ENCODE measurements around the gene PCDH1. TPM values are rescaled to one million over a fixed set of nuclear protein-coding genes. Genes with fewer than 3 reads are reported as not detected.
"Not testable (repeated sequence)": the region's sequence is repeated elsewhere in the genome, so short reads cannot be mapped to it uniquely, and the experiment has no call there.

The PCDH1 gene
- total RNA-seq, 2 experiments from 2014 or later, result not detected

DNA sequence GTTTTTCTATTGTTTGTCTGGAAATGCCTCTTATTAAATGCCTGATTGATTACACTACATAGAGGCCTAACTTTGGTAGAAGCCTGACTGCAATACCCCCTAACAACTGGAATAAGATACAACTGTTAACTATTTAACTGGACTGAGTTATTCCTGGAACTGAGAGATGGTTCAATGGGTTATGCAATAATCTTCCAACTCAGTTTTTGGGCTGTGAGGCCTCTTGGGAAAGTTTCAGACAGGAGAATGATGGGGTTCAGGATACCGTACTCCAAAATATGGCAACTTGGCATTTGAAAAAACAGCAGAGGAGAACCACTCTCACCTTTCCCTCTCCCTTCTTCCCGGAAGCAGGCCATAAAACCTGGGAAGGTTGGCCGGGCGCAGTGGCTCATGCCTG lies 19.2 kb upstream of the PCDH1 start:
- POLR2A ChIA-PET, result no interaction called here
- CTCF ChIA-PET, result no interaction called here
- Mint-ChIP-seq H3K27ac (no peak overlapping the region), H3K4me3 (no peak overlapping the region), H3K4me1 (ENCODE audit: low read depth) (no peaks in the 10 kb centered on the region), H3K27me3 (ENCODE audit: low read depth) (peaks cover 15% of the 10 kb centered on the region), H3K36me3 (ENCODE audit: low read depth) (no peaks in the 10 kb centered on the region), H3K9me3 (ENCODE audit: insufficient read depth) (no peaks in the 10 kb centered on the region)
- no peak for ATAC-seq
- no peak for DNase-seq

DNA sequence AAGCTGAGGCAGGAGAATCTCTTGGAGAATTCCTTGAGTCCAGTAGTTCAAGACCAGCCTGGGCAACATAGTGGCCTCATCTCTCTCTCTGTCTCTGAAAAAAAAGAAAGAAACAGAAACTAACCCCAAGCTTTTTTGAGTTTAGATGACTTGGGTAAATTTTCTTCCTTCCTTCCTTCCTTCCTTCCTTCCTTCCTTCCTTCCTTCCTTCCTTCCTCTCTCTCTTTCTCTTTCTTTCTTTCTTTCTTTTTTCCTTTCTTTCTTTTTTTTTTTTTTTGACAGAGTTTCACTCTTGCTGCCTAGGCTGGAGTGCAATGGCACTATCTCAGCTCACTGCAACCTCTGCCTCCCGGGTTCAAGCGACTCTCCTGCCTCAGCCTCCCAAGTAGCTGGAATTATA lies 12.2 kb upstream of the PCDH1 start:
- H3K4me1 Mint-ChIP-seq (ENCODE audit: low read depth); H3K36me3 Mint-ChIP-seq (ENCODE audit: low read depth); ATAC-seq; H3K27ac Mint-ChIP-seq; POLR2A ChIA-PET; H3K4me3 Mint-ChIP-seq; DNase-seq; H3K9me3 Mint-ChIP-seq (ENCODE audit: insufficient read depth): not testable (repeated sequence)
- H3K27me3 Mint-ChIP-seq (ENCODE audit: low read depth), result peaks cover 18% of the 10 kb centered on the region
- CTCF ChIA-PET, result interaction anchor here (0.5 to 6.4 kb wide), 13 partner anchors 9 to 257 kb away, joined by 3 to 45 read pairs (median 4); partner anchors contain the start of genes PCDH1 and RNF14

DNA sequence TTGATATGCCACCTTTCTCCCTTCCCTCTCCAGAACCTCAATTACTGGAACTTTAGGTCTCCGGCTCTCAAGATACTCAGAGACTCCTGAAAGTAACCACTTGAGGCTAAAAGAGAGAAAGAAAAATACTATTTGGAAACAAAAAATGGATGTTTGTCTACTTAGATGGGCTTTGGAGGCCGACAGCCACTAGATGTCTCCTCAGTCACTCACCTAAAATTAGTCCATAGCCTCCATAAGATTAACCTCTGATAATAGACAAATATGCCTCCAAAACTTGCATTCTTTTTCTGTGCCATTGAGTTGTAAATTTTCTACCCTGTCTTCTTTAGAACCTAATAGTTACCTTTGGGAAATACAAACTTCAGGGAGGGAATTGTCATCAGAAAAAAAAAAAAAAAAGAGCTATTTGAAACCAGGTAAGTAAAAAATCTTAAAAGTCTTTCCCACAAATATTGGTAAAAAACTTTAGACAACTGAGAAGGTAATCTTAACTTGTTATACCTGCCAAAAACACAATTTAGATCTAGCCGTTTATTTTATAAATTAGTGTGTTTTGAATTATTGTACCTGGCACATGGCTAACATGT lies 11.2 kb upstream of the PCDH1 start:
- Mint-ChIP-seq H3K36me3 (ENCODE audit: low read depth) (no peaks in the 10 kb centered on the region), H3K4me3 (no peak overlapping the region), H3K9me3 (ENCODE audit: insufficient read depth) (no peaks in the 10 kb centered on the region), H3K4me1 (ENCODE audit: low read depth) (no peaks in the 10 kb centered on the region), H3K27me3 (ENCODE audit: low read depth) (peaks cover 28% of the 10 kb centered on the region), H3K27ac (no peak overlapping the region)
- DNase-seq (no peak), ATAC-seq (no peak)
- ChIA-PET POLR2A (interaction anchor here (0.7 to 1.2 kb wide), 3 partner anchors 72 to 121 kb away, joined by 3 to 7 read pairs (median 3); no protein-coding TSS in a partner anchor), CTCF (interaction anchor here (1.0 to 6.4 kb wide), 11 partner anchors 8 to 198 kb away, joined by 3 to 45 read pairs (median 5); partner anchors contain the start of genes PCDH1, PCDH12 and RNF14)

DNA sequence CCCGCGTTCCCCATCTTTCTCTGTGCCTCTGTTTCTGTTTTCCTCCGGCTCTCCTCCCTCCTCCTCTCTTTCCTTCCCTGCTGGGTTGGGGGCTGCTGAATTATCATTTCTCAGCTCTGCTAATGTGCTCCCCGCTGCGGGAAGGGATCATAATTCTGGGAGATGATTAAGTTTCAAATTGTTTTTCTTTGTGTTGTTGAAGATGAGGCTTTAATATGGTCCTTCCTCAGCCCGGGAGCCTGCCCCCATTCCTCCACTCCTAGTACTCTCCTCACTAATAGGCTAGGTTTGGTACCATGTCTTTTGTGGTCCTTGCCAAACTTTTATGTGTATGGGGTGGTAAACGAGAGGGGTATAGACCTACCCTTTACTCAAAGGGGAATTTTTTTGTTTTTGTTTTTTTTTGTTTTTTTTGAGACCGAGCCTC lies 5.7 kb upstream of the PCDH1 start:
- H3K27me3 Mint-ChIP-seq (ENCODE audit: low read depth), result peaks cover 65% of the 10 kb centered on the region
- H3K9me3 Mint-ChIP-seq (ENCODE audit: insufficient read depth), result no peaks in the 10 kb centered on the region
- no peak overlapping the region for H3K4me3 Mint-ChIP-seq
- no peak for ATAC-seq
- ChIA-PET POLR2A (no interaction called here), CTCF (interaction anchor here (1.5 to 7.8 kb wide), 2 partner anchors 40 to 75 kb away, joined by 3 to 145 read pairs; partner anchors contain the start of genes DELE1 and PCDH12)
- no peak for DNase-seq
- H3K4me1 Mint-ChIP-seq (ENCODE audit: low read depth), result peaks cover 10% of the 10 kb centered on the region
- H3K36me3 Mint-ChIP-seq (ENCODE audit: low read depth), result no peaks in the 10 kb centered on the region
- no peak overlapping the region for H3K27ac Mint-ChIP-seq

DNA sequence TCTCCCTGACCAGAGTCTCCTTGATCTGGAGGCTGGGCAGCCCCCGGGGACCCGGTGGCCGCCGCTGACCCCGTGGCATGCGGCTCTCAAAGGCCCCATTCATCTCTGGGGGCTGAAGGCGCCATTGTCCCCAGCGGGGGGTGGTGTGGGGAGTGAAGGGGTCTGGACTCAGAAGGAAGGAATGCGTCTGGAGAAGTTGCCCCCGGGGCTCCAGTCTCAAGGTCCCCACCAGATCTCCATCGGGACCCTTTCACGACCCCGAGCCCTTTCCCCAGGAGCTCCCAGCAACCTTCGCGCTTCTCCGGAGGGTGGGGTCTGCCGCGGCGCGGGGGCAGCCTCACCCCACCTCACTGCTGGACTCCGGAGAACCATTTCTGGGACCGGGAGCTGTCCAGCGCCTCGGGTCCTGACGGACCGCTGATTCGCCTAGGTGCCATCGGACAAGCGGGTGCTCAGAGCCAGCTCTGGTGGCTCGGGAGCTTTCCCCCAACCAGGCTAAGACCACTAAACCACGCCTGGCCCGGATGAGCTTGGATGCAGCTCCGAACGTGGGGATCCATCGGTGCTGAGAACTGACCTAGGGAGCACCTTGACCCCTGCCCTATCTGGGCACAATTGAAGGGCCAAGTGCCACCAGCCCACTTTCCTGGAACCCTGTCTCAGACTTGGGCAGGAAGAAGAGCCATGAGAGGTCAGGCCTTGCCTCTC lies 5.1 kb upstream of the PCDH1 start:
- Mint-ChIP-seq H3K36me3 (ENCODE audit: low read depth) (no peaks in the 10 kb centered on the region), H3K27me3 (ENCODE audit: low read depth) (peaks cover 69% of the 10 kb centered on the region), H3K4me1 (ENCODE audit: low read depth) (peaks cover 15% of the 10 kb centered on the region), H3K4me3 (no peak overlapping the region), H3K9me3 (ENCODE audit: insufficient read depth) (no peaks in the 10 kb centered on the region), H3K27ac (no peak overlapping the region)
- ATAC-seq (no peak), DNase-seq (peak; percentile 53)
- POLR2A ChIA-PET, result interaction anchor here (0.6 kb wide), 1 partner anchor 40 kb away, joined by 4 read pairs; the partner anchor contains the start of gene DELE1
- CTCF ChIA-PET, result interaction anchor here (0.6 to 7.8 kb wide), 5 partner anchors 40 to 191 kb away, joined by 3 to 145 read pairs (median 9); partner anchors contain the start of genes DELE1 and PCDH12

DNA sequence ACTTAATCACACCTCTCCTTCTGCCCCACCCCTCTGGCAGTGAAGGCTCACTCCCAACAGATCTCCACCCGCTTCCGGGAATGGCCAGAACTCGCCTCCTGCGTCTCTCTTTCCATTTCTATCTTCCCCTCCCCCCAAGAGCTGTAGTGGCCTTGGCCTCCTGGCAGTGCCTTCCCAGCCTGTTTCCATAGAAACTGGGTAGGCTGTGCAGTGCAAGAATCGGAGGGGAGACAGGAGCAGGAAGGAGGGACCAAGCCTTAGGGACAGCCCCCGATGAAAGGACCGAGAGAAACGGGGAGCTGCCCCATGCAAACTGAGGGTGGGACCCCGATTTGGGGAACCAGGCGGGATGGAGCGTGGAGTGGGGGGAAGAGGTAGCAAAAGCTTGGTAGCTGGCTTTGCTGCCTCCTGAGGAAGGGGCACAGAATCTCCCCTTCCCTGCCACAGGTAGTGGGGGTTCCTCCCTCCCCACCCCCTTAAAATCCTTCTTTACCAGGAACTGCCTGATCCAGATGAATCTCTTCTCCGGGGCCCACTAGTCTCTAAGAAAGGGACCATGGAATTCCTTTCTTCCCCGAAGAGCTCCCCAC lies 4.5 kb upstream of the PCDH1 start:
- Mint-ChIP-seq H3K9me3 (ENCODE audit: insufficient read depth) (no peaks in the 10 kb centered on the region), H3K27me3 (ENCODE audit: low read depth) (peaks cover 71% of the 10 kb centered on the region), H3K4me3 (no peak overlapping the region), H3K36me3 (ENCODE audit: low read depth) (no peaks in the 10 kb centered on the region), H3K27ac (no peak overlapping the region), H3K4me1 (ENCODE audit: low read depth) (peaks cover 17% of the 10 kb centered on the region)
- ChIA-PET POLR2A (interaction anchor here (0.6 to 1.1 kb wide), 2 partner anchors 41 to 193 kb away, joined by 3 to 4 read pairs; partner anchors contain the start of gene DELE1), CTCF (interaction anchor here (0.6 to 7.8 kb wide), 7 partner anchors 32 to 191 kb away, joined by 3 to 148 read pairs (median 10); partner anchors contain the start of genes DELE1 and PCDH12)
- DNase-seq (peak; percentile 1), ATAC-seq (no peak)

DNA sequence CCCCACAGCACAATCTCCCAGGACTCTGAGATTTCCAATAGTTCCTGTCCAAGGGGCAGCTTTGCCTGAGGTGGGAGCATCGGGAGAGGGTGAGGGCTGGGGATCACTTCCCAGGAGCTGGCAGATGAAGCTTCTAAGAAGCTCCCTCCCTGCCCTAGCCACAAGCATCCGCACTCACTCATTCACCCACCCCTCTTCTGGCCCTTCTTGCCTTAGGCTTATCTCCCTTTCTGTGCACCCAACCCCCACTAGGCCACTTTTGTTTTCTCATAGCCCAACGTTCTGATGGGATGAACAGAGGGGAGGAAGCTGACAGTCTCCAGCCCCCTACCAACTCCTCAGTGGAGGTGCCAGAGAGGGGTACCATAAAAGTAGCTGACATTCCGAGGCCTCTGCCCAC lies 3.7 kb upstream of the PCDH1 start:
- no peaks in the 10 kb centered on the region for H3K9me3 Mint-ChIP-seq (ENCODE audit: insufficient read depth)
- no peak for DNase-seq
- peaks cover 79% of the 10 kb centered on the region for H3K27me3 Mint-ChIP-seq (ENCODE audit: low read depth)
- ATAC-seq, result no peak
- no peak overlapping the region for H3K27ac Mint-ChIP-seq
- H3K36me3 Mint-ChIP-seq (ENCODE audit: low read depth), result no peaks in the 10 kb centered on the region
- H3K4me1 Mint-ChIP-seq (ENCODE audit: low read depth), result peaks cover 24% of the 10 kb centered on the region
- ChIA-PET POLR2A (interaction anchor here (1.1 to 1.2 kb wide), 3 partner anchors 41 to 192 kb away, joined by 3 to 6 read pairs (median 3); partner anchors contain the start of gene DELE1), CTCF (interaction anchor here (1.2 to 7.8 kb wide), 11 partner anchors 8 to 217 kb away, joined by 3 to 148 read pairs (median 9); partner anchors contain the start of gene PCDH12)
- H3K4me3 Mint-ChIP-seq, result no peak overlapping the region

DNA sequence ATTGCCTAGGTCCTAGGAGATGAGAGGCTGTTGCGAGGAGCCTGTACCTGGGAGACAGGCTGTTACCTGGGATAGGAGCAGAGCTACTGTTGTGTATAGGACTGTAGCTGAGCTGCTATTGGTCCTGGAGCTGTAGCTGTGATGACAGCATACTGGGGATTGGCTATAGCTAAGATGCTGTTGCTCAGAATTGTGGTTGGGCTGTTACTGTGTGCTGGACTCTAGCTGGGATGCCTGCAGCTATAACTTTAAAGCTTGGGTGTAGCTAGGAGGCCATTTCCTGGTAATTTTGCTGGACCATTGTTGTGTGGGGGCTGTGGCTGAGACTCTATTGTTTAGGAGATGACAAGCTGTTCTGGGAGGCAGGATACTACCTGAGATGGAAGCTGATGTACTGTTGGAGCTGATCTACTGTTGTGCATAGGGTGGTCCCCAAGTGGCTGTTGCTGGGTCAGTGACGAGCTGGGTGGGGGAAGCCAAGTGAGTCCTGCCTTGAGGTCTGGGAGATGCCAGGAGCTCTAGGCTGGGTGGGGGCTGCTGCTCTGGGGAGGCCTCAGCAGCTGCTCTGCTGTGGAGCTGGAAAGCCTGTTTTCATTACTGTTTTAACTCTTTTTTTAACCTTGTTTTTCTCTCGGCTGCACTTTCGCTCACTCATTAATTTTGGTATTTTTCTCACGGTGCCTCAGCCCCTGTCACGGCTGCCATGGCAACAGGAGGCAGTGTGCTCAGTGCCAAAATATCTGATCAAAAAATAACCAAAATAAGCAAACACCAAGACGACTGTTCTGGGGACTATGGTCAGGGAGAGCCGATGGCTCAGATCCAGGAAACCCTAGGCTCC lies 3.0 kb upstream of the PCDH1 start:
- POLR2A ChIA-PET, result interaction anchor here (1.1 to 1.2 kb wide), 4 partner anchors 42 to 191 kb away, joined by 3 to 6 read pairs (median 4); partner anchors contain the start of gene DELE1
- H3K4me1 Mint-ChIP-seq (ENCODE audit: low read depth), result peaks cover 24% of the 10 kb centered on the region
- H3K27ac Mint-ChIP-seq, result no peak overlapping the region
- CTCF ChIA-PET, result interaction anchor here (1.1 to 7.8 kb wide), 13 partner anchors 9 to 216 kb away, joined by 3 to 148 read pairs (median 8); partner anchors contain the start of gene PCDH12
- no peak for ATAC-seq
- H3K9me3 Mint-ChIP-seq (ENCODE audit: insufficient read depth), result no peaks in the 10 kb centered on the region
- H3K4me3 Mint-ChIP-seq, result no peak overlapping the region
- peaks cover 78% of the 10 kb centered on the region for H3K27me3 Mint-ChIP-seq (ENCODE audit: low read depth)
- no peaks in the 10 kb centered on the region for H3K36me3 Mint-ChIP-seq (ENCODE audit: low read depth)
- peak; percentile 6 for DNase-seq

DNA sequence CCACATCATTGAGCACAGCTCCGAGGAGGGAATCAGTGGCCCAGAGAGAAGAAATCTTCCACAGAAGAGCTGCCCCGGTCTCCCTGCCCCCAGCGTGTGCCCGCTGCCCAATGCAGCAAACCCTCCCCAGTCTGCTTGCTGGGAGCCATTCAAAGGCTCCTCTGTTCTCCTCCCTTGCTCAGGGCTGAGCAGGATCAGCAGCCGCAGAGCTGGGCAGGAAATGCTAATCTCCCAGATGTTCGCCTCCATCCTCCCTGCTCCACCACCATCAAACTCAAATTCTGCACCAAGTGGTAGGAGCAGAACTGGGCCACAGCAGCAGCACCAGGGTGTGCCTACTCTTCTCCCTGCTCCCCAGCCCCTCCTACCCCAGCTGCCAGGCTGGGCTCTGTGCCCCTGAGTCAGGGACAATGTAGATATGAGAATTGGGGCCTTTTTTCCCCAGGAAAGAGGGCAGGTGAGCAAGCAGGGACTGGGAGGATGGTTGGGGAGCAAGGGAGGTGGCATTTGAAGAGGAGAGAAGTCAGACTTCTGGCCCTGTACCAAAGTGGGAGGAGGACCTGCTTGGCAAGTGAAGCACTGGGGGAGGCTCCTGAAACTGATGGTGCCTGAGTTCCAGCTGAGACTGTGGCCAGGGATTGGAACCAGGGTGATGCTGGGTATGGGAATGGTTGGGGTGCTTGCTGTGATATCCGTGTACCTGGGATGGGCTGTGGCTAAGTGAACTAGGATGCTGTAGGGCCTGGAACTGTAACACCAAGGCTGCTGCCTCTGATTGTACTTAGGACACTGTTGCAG lies 1.9 kb upstream of the PCDH1 start:
- ATAC-seq (no peak), DNase-seq (no peak)
- ChIA-PET POLR2A (interaction anchor here (1.0 to 1.4 kb wide), 4 partner anchors 43 to 187 kb away, joined by 3 to 5 read pairs (median 4); partner anchors contain the start of genes DELE1 and RNF14), CTCF (interaction anchor here (0.8 to 7.8 kb wide), 34 partner anchors 10 to 285 kb away, joined by 3 to 148 read pairs (median 8); partner anchors contain the start of genes ARAP3, DELE1, PCDH12 and RNF14)
- no peak overlapping the region for H3K27ac Mint-ChIP-seq
- no peaks in the 10 kb centered on the region for H3K9me3 Mint-ChIP-seq (ENCODE audit: insufficient read depth)
- no peaks in the 10 kb centered on the region for H3K36me3 Mint-ChIP-seq (ENCODE audit: low read depth)
- H3K4me1 Mint-ChIP-seq (ENCODE audit: low read depth), result peaks cover 24% of the 10 kb centered on the region
- peaks cover 78% of the 10 kb centered on the region for H3K27me3 Mint-ChIP-seq (ENCODE audit: low read depth)
- no peak overlapping the region for H3K4me3 Mint-ChIP-seq

DNA sequence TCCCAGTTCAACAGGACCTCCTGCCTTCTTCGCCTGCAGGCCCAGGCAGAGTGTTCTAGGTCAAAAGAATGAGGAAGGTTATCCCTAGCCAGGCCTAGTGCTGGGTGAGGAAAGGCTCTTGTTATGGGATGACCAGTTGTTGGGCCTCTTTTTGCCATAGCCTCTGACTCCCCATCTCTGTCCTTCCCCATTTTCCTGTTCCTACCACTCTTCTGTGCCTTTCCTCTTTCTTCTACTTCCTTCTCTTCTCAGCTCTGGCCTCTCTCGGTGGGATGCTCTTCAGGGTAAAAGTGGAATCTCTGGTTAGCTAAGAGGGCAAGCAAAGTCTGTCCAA lies 1.2 kb upstream of the PCDH1 start:
- Mint-ChIP-seq H3K9me3 (ENCODE audit: insufficient read depth) (no peaks in the 10 kb centered on the region), H3K4me1 (ENCODE audit: low read depth) (peaks cover 24% of the 10 kb centered on the region), H3K27ac (no peak overlapping the region), H3K36me3 (ENCODE audit: low read depth) (no peaks in the 10 kb centered on the region), H3K4me3 (peak overlapping the region; percentile 30), H3K27me3 (ENCODE audit: low read depth) (peaks cover 78% of the 10 kb centered on the region)
- CTCF ChIA-PET, result interaction anchor here (0.6 to 7.8 kb wide), 47 partner anchors 10 to 316 kb away, joined by 3 to 148 read pairs (median 5); partner anchors contain the start of genes ARAP3, DELE1, HDAC3 and PCDH12
- DNase-seq, result no peak
- no peak for ATAC-seq
- POLR2A ChIA-PET, result interaction anchor here (0.6 to 1.4 kb wide), 5 partner anchors 44 to 178 kb away, joined by 3 to 5 read pairs (median 4); partner anchors contain the start of genes DELE1 and RNF14
